Lower leg skin (tissue), 4 donors: Measurements from ENCODE around the gene DUSP10. TPM values are rescaled to one million over a fixed set of nuclear protein-coding genes. Genes with fewer than 3 reads are reported as not detected.
A peak's percentile ranks its signal among the peaks of the same experiment; 100 is the strongest.

Experiments
- DNase-seq, 2 donors: peaks; one replicate each; pipeline ENCODE4 v3.0.0-alpha.2; 2019; ENCODE audit warnings: low spot score in 2 of 2
- H3K4me3 ChIP-seq: fragments of 200-600 bp; sonication (generic); 2 replicates; pipeline ENCODE4 v1.5.1; 2017; ENCODE audit warnings: mild to moderate bottlenecking, low read depth; ENCODE audit not compliant: poor library complexity, severe bottlenecking
- POLR2A ChIP-seq, 2 donors: fragments of 450-650 bp; IDR thresholded peaks; one replicate each; pipeline ENCODE4 v1.6.1; 2016 to 2017; ENCODE audit warnings: antibody characterized with exemption in 2 of 2, mild to moderate bottlenecking in 1 of 2, moderate library complexity in 1 of 2
- whole genome bisulfite sequencing, 2 donors: methylation state at CpG; one replicate each; pipeline ENCODE4 v1.1.5; 2018; 5-methylcytosine and 5-hydroxymethylcytosine counted together
- intact Hi-C: fragments of 100-400 bp; cut with DNase I; formaldehyde crosslinking; loops from one replicate; pipeline ENCODE4 v1.15.0; 2023; ENCODE audit warnings: low total_unique reads
- total RNA-seq, 4 donors: library from RNA; depleted of rRNA; stranded (reverse); fragments of >200 nt; gene quantifications; one replicate each; pipeline ENCODE4 v1.1.0, GENCODE V29; 2016
- TF ChIP-seq, protein P1 (sequence below), 3 donors: fragments of 450-650 bp; IDR thresholded peaks; one replicate each; pipeline ENCODE4 v1.5.1; 2016; ENCODE audit warnings: antibody characterized with exemption in 3 of 3, mild to moderate bottlenecking in 3 of 3, moderate library complexity in 2 of 3

DUSP10 gene
- total RNA-seq, 4 donors from 2014 or later, result 11.8 to 20.9 (median 14.6) TPM

GRCh38 chr1:221708987-221709386, 32.9 kb downstream of the DUSP10 start:
- no peak overlapping the region for H3K4me3 ChIP-seq
- DNase-seq, result no peak
- TF ChIP-seq, protein P1, sequence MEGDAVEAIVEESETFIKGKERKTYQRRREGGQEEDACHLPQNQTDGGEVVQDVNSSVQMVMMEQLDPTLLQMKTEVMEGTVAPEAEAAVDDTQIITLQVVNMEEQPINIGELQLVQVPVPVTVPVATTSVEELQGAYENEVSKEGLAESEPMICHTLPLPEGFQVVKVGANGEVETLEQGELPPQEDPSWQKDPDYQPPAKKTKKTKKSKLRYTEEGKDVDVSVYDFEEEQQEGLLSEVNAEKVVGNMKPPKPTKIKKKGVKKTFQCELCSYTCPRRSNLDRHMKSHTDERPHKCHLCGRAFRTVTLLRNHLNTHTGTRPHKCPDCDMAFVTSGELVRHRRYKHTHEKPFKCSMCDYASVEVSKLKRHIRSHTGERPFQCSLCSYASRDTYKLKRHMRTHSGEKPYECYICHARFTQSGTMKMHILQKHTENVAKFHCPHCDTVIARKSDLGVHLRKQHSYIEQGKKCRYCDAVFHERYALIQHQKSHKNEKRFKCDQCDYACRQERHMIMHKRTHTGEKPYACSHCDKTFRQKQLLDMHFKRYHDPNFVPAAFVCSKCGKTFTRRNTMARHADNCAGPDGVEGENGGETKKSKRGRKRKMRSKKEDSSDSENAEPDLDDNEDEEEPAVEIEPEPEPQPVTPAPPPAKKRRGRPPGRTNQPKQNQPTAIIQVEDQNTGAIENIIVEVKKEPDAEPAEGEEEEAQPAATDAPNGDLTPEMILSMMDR (IDR thresholded peaks at IDR 0.05), result no peak
- no peak for TF ChIP-seq POLR2A (IDR thresholded peaks at IDR 0.05)
- intact Hi-C loops, result loop anchor here (10.0 kb wide), 1 partner anchor 104 kb away; no protein-coding TSS in a partner anchor
- WGBS, 2 donors, result 37 to 39% methylated on average over 3 of the region's 3 CpGs

GRCh38 chr1:221708076-221708571, 33.8 kb downstream of the DUSP10 start:
- no peak overlapping the region for H3K4me3 ChIP-seq
- DNase-seq, result peak in 1 of 2 donors; percentile 54
- intact Hi-C loops, result loop anchor here (10.0 kb wide), 1 partner anchor 103 kb away; no protein-coding TSS in a partner anchor
- TF ChIP-seq, protein P1 (IDR thresholded peaks at IDR 0.05), result no peak
- no peak for TF ChIP-seq POLR2A (IDR thresholded peaks at IDR 0.05)
- 70 to 77% methylated on average over 5 of the region's 5 CpGs for WGBS, 2 donors

DNA sequence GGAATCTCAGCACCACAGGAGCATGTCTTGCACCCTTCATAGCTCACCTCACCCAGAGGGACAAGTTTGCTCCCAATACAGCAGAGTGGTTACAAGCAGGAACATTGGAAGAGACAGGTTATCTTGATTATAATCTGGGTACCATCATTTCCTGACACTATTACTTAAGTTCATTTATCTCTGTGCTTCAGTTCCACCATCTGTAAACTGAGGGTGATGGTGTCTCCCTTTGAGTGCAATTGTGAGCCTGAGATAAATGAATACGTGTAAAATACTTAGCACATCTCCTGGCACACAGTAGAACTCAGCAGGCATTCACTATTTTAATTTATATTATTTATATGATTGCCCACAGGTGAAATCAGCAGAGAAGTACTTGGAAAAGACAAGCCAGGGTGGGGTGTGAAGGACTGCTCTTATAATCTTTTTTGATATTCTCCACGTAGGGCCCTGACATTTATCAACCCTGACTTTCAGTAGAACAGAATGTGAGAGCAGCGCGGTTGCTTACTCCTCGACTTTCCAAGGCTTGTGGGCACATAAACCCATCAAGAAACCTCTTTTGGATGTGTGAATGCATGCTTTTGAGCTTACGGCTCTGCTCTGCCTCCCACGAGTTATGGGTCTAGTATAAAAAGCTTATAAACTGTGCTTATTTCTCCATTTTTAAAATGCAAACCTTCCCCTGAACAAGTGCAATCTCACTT, 34.9 kb downstream of the DUSP10 start:
- TF ChIP-seq POLR2A (IDR thresholded peaks at IDR 0.05), result no peak
- TF ChIP-seq, protein P1 (IDR thresholded peaks at IDR 0.05), result no peak
- intact Hi-C loops, result loop anchor here (10.0 kb wide), 1 partner anchor 102 kb away; no protein-coding TSS in a partner anchor
- H3K4me3 ChIP-seq, result no peak overlapping the region
- DNase-seq, result no peak
- 82 to 89% methylated on average over 7 of the region's 7 CpGs for WGBS, 2 donors

DNA sequence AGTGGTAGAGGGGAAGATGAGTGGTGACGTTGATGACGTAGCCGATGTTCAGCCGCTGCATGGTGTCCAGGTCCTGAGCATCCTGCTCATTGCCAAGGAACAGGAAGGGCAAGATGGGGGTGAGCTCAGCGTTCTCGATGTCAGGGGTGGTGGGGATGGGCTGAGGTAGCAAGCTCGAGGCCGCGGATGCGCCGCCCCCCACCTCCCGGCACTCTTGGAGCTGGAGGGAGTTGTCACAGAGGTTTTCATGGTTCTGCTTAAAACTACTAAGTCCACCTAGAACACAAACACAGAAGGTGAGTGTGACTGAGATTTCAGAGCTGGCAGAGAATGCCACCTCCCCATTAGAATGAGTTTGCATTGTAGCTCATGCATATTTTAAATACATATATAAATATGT, 35.7 kb downstream of the DUSP10 start:
- DNase-seq, result no peak
- TF ChIP-seq, protein P1 (IDR thresholded peaks at IDR 0.05), result no peak
- no peak for TF ChIP-seq POLR2A (IDR thresholded peaks at IDR 0.05)
- no peak overlapping the region for H3K4me3 ChIP-seq
- intact Hi-C loops, result loop anchor here (10.0 kb wide), 1 partner anchor 101 kb away; no protein-coding TSS in a partner anchor
- WGBS, 2 donors, result 95 to 97% methylated on average over 12 of the region's 12 CpGs

DNA sequence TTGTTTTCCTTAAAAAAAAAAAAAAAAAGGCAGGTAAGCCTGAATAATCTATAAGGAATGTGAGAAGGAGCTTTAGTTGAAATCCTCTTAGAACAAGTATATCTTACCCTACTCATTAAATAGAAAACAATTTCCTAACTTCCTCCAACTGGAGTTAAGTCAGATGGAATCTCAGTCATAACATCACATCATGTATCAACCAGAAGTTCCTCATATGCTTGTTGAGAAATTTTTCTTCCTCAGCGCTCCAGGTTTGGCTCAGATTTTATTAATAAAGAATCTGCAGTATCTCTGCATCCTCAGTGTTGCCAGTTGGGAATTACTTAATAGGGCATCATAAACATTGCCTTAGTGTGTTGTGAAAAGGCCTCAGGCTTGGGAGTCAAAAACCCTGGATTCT, 37.6 kb downstream of the DUSP10 start:
- no peak overlapping the region for H3K4me3 ChIP-seq
- intact Hi-C loops, result loop anchor here (10.0 kb wide), 1 partner anchor 100 kb away; no protein-coding TSS in a partner anchor
- 63 to 80% methylated on average over 1 of the region's 1 CpG for WGBS, 2 donors

More for the DNA sequence above, 37.6 kb downstream of the DUSP10 start:
- TF ChIP-seq, protein P1 (IDR thresholded peaks at IDR 0.05), result no peak
- TF ChIP-seq POLR2A (IDR thresholded peaks at IDR 0.05), result no peak
- no peak for DNase-seq
